ENCODE results near the gene PCDH7.

PCDH7 gene

GRCh38 chr4:30756553-30756952 lies 36.4 kb downstream of the PCDH7 start:
- Mint-ChIP-seq H3K27ac (no peak overlapping the region), H3K9me3 (no peaks in the 10 kb centered on the region), H3K4me3 (no peak overlapping the region), H3K4me1 (no peaks in the 10 kb centered on the region), H3K27me3 (ENCODE audit: low read depth, poor library complexity) (no peaks in the 10 kb centered on the region), H3K36me3 (ENCODE audit: low read depth) (no peaks in the 10 kb centered on the region)
- DNase-seq: no peak
- no peak for TF ChIP-seq CTCF (IDR thresholded peaks at IDR 0.05)

GRCh38 chr4:30757357-30757756 lies 37.2 kb downstream of the PCDH7 start:
- no peak for DNase-seq
- H3K27me3 Mint-ChIP-seq (ENCODE audit: low read depth, poor library complexity): no peaks in the 10 kb centered on the region
- no peaks in the 10 kb centered on the region for H3K9me3 Mint-ChIP-seq
- H3K4me1 Mint-ChIP-seq: no peaks in the 10 kb centered on the region
- no peaks in the 10 kb centered on the region for H3K36me3 Mint-ChIP-seq (ENCODE audit: low read depth)
- TF ChIP-seq CTCF (IDR thresholded peaks at IDR 0.05): no peak
- no peak overlapping the region for H3K4me3 Mint-ChIP-seq
- H3K27ac Mint-ChIP-seq: no peak overlapping the region

GRCh38 chr4:30760551-30760950 lies 40.4 kb downstream of the PCDH7 start:
- no peak overlapping the region for H3K4me3 Mint-ChIP-seq
- no peak overlapping the region for H3K27ac Mint-ChIP-seq
- DNase-seq: no peak
- TF ChIP-seq CTCF (IDR thresholded peaks at IDR 0.05): no peak
- H3K36me3 Mint-ChIP-seq (ENCODE audit: low read depth): no peaks in the 10 kb centered on the region
- H3K9me3 Mint-ChIP-seq: no peaks in the 10 kb centered on the region
- no peaks in the 10 kb centered on the region for H3K27me3 Mint-ChIP-seq (ENCODE audit: low read depth, poor library complexity)
- H3K4me1 Mint-ChIP-seq: no peaks in the 10 kb centered on the region

GRCh38 chr4:30763321-30763727 lies 43.2 kb downstream of the PCDH7 start:
- Mint-ChIP-seq H3K36me3 (ENCODE audit: low read depth) (no peaks in the 10 kb centered on the region), H3K27ac (no peak overlapping the region)
- no peak for TF ChIP-seq CTCF (IDR thresholded peaks at IDR 0.05)

GRCh38 chr4:30765022-30765421 lies 44.9 kb downstream of the PCDH7 start:
- Mint-ChIP-seq H3K9me3 (no peaks in the 10 kb centered on the region), H3K27me3 (ENCODE audit: low read depth, poor library complexity) (no peaks in the 10 kb centered on the region), H3K4me1 (no peaks in the 10 kb centered on the region), H3K36me3 (ENCODE audit: low read depth) (no peaks in the 10 kb centered on the region), H3K4me3 (no peak overlapping the region), H3K27ac (no peak overlapping the region)
- DNase-seq: no peak
- no peak for TF ChIP-seq CTCF (IDR thresholded peaks at IDR 0.05)

More at GRCh38 chr4:30763321-30763727, 43.2 kb downstream of the PCDH7 start:
- Mint-ChIP-seq H3K27me3 (ENCODE audit: low read depth, poor library complexity) (no peaks in the 10 kb centered on the region), H3K9me3 (no peaks in the 10 kb centered on the region), H3K4me3 (no peak overlapping the region), H3K4me1 (no peaks in the 10 kb centered on the region)
- DNase-seq: no peak

GRCh38 chr4:30767147-30767845 lies 47.1 kb downstream of the PCDH7 start:
- Mint-ChIP-seq H3K27ac (no peak overlapping the region), H3K27me3 (ENCODE audit: low read depth, poor library complexity) (no peaks in the 10 kb centered on the region), H3K4me3 (no peak overlapping the region), H3K36me3 (ENCODE audit: low read depth) (no peaks in the 10 kb centered on the region), H3K9me3 (no peaks in the 10 kb centered on the region), H3K4me1 (no peaks in the 10 kb centered on the region)
- TF ChIP-seq CTCF (IDR thresholded peaks at IDR 0.05): no peak
- no peak for DNase-seq

Data from nephron progenitor cell (in vitro differentiated cells).